GM19239 (cell line): Measurements from ENCODE around the gene NLRC5.
A peak's percentile ranks its signal among the peaks of the same experiment; 100 is the strongest.

ENCODE experiments used
- DNase-seq: peaks from one replicate; pipeline ENCODE4 v3.0.0; 2011; ENCODE audit warnings: low spot score; ENCODE audit not compliant: insufficient read length
- FAIRE-seq: peaks from 2 replicates; lab custom pipeline; 2011; peaks lifted over from hg19 to GRCh38; lab: Jason Lieb, UNC

Gene NLRC5

GRCh38 chr16:56988948-56989945, at the start of gene NLRC5:
NLRC5 (plus strand) TSS chr16:56989557; CDS start chr16:57020713, 31,156 bp downstream.
- peak; percentile 81 for DNase-seq
- FAIRE-seq = peak; percentile 96

- DNase-seq = no peak
- peak; percentile 21 for FAIRE-seq
Measured at GRCh38 chr16:56939801-56940200, 49.6 kb upstream of the NLRC5 start.

- DNase-seq (no peak), FAIRE-seq (peak; percentile 60)
Measured at GRCh38 chr16:56941092-56941491, 48.3 kb upstream of the NLRC5 start.

- no peak for FAIRE-seq
- DNase-seq = no peak
Measured at GRCh38 chr16:56941856-56942331, 47.5 kb upstream of the NLRC5 start.

- FAIRE-seq = no peak
Measured at GRCh38 chr16:56943761-56944375, 45.5 kb upstream of the NLRC5 start.

GRCh38 chr16:56944954-56945839, 44.2 kb upstream of the NLRC5 start:
- DNase-seq (no peak), FAIRE-seq (peak; percentile 49)

More at GRCh38 chr16:56943761-56944375, 45.5 kb upstream of the NLRC5 start:
- no peak for DNase-seq

- DNase-seq = no peak
- no peak for FAIRE-seq
Measured at GRCh38 chr16:56945847-56946527, 43.4 kb upstream of the NLRC5 start.

GRCh38 chr16:56946767-56947603, 42.4 kb upstream of the NLRC5 start:
- no peak for FAIRE-seq
- no peak for DNase-seq

GRCh38 chr16:56947604-56947995, 41.8 kb upstream of the NLRC5 start:
- FAIRE-seq (no peak), DNase-seq (no peak)

GRCh38 chr16:56948234-56948633, 41.1 kb upstream of the NLRC5 start:
- FAIRE-seq = no peak
- no peak for DNase-seq

- no peak for DNase-seq
- no peak for FAIRE-seq
Measured at GRCh38 chr16:56950051-56950450, 39.3 kb upstream of the NLRC5 start.

- no peak for FAIRE-seq
- no peak for DNase-seq
Measured at GRCh38 chr16:56950455-56950854, 38.9 kb upstream of the NLRC5 start.

- FAIRE-seq = peak; percentile 82
- DNase-seq = peak; percentile 49
Measured at GRCh38 chr16:56950881-56951771, 38.2 kb upstream of the NLRC5 start.

GRCh38 chr16:56953006-56953405, 36.4 kb upstream of the NLRC5 start:
- DNase-seq (no peak), FAIRE-seq (no peak)

- FAIRE-seq = no peak
- no peak for DNase-seq
Measured at GRCh38 chr16:56956076-56956475, 33.3 kb upstream of the NLRC5 start.

- DNase-seq = no peak
- no peak for FAIRE-seq
Measured at GRCh38 chr16:56956756-56957155, 32.6 kb upstream of the NLRC5 start.

GRCh38 chr16:56960681-56961281, 28.6 kb upstream of the NLRC5 start:
- no peak for FAIRE-seq
- no peak for DNase-seq
